GM19438 (cell line): ENCODE results near the gene PDLIM7.

Experiments used
- ATAC-seq: cut with Tn5 transposase; IDR thresholded peaks from one replicate; pipeline ENCODE4 v1.9.1; 2021; ENCODE audit warnings: low read depth; ENCODE audit not compliant: unreplicated experiment

Gene PDLIM7

DNA sequence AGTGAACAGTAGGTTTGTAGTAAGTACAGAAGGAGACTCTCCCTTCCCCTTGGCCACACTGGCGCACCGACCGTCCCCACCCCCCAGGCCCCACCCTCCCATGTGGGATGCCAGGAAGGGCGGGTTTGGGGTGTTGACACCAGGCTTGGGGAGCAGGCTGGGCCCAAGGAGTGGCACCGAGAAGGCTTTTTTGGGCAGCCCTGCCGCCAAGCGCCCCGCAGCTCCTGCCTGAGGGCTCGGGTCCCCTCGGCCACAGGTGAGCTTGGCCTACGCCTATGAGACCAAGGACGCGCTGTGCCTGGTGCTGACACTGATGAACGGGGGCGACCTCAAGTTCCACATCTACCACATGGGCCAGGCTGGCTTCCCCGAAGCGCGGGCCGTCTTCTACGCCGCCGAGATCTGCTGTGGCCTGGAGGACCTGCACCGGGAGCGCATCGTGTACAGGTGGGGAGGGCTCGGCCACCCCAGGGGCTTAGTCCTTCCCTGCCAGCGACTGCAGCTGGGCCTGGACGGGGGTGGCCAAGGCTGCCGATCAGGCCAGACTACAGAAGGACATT, 63.7 kb downstream of the PDLIM7 start:
- ATAC-seq: no peak
